Activated CD8-positive, alpha-beta memory T cell treated with anti-CD3 and anti-CD28 coated beads, Interleukin-2, amount 10 ng/mL, durations not matched to agents 7 days and 5 days (primary cell): Measurements from ENCODE around the gene C13orf46. TPM values are rescaled to one million over a fixed set of nuclear protein-coding genes. Genes with fewer than 3 reads are reported as not detected.

Experiments used
- ATAC-seq: fragments of 150-1000 bp; cut with Tn5 transposase; one replicate; pipeline ENCODE4 v1.10.0; 2021; ENCODE audit warnings: moderate library complexity
- CTCF ChIA-PET: fragments of 350-600 bp; sonication (Branson Sonifier 250); formaldehyde crosslinking; loops from one replicate; lab custom pipeline; 2021; ENCODE audit warnings: antibody characterized with exemption; lab: Charles Lee
- DNase-seq: peaks from one replicate; pipeline ENCODE4 v3.0.0-alpha.2; 2020
- H3K27ac Mint-ChIP-seq: one replicate; pipeline ENCODE4 v1.8.0; 2021; ENCODE audit warnings: mild to moderate bottlenecking, mixed read lengths
- H3K27me3 Mint-ChIP-seq: one replicate; pipeline ENCODE4 v1.8.0; 2021; ENCODE audit warnings: mixed read lengths
- H3K36me3 Mint-ChIP-seq: one replicate; pipeline ENCODE4 v1.8.0; 2021; ENCODE audit warnings: mild to moderate bottlenecking, mixed read lengths
- H3K4me1 Mint-ChIP-seq: one replicate; pipeline ENCODE4 v1.8.0; 2021; ENCODE audit warnings: mixed read lengths
- H3K4me3 Mint-ChIP-seq: one replicate; pipeline ENCODE4 v1.8.0; 2021; ENCODE audit warnings: mild to moderate bottlenecking, moderate library complexity, mixed read lengths
- H3K9me3 Mint-ChIP-seq: one replicate; pipeline ENCODE4 v1.8.0; 2022; ENCODE audit warnings: low read depth, mixed read lengths
- total RNA-seq, 2 experiments: library from RNA; stranded (reverse); gene quantifications; one replicate each; pipeline ENCODE4 v1.2.3, GENCODE V29; 2021

The C13orf46 gene
- total RNA-seq, 2 experiments from 2014 or later: 0.37 to 2.3 TPM

- H3K27ac Mint-ChIP-seq: no peak overlapping the region
- CTCF ChIA-PET: no interaction called here
- H3K36me3 Mint-ChIP-seq: no peaks in the 10 kb centered on the region
- no peaks in the 10 kb centered on the region for H3K27me3 Mint-ChIP-seq
- H3K4me3 Mint-ChIP-seq: no peak overlapping the region
- H3K4me1 Mint-ChIP-seq: no peaks in the 10 kb centered on the region
- no peaks in the 10 kb centered on the region for H3K9me3 Mint-ChIP-seq
- ATAC-seq (no peak), DNase-seq (no peak)
Observed at GRCh38 chr13:113946409-113947181, 27.3 kb downstream of the C13orf46 start.

GRCh38 chr13:113945857-113946408, 27.9 kb downstream of the C13orf46 start:
- Mint-ChIP-seq H3K27me3 (no peaks in the 10 kb centered on the region), H3K27ac (no peak overlapping the region), H3K4me3 (no peak overlapping the region), H3K4me1 (no peaks in the 10 kb centered on the region), H3K9me3 (no peaks in the 10 kb centered on the region), H3K36me3 (no peaks in the 10 kb centered on the region)
- CTCF ChIA-PET: no interaction called here
- no peak for DNase-seq
- ATAC-seq: no peak

DNA sequence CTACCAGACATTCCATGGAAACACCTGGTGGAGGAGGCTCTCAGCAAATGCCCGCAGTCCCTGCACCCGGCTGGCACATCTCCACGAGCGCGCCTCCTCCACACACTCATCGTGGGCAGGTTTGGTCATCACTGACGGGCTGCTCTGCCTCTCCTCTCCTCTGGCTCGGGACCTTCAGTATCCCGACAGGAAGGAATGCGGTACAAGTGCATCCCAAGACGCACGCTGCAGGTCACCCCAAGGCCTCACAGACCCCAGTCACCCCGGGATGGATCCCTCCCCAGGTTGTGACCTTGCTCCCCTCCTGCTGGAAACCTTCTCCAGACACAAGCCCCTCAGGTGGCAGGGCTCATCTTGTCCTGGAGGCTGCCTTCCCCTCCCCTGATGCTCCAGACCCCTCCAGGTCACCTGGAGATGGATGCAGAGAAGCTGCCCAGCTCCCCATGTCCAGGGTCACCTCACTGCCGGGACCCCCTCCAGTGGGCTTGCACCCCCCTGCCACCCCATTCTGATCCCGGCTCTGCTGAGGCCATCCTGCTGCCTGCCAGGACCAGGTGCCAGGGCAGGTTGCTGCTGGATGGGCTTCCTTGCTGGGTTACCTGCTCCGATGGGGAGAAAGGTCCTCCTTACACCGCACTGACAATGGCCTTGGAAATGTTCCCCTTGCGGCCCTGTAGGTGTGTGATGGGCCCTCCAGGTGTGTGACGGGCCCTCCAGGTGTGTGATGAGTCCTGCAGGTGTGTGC, 29.9 kb downstream of the C13orf46 start:
- Mint-ChIP-seq H3K9me3 (no peaks in the 10 kb centered on the region), H3K36me3 (no peaks in the 10 kb centered on the region), H3K27me3 (no peaks in the 10 kb centered on the region), H3K4me3 (no peak overlapping the region), H3K4me1 (no peaks in the 10 kb centered on the region), H3K27ac (no peak overlapping the region)
- DNase-seq (no peak), ATAC-seq (no peak)
- CTCF ChIA-PET: no interaction called here

DNA sequence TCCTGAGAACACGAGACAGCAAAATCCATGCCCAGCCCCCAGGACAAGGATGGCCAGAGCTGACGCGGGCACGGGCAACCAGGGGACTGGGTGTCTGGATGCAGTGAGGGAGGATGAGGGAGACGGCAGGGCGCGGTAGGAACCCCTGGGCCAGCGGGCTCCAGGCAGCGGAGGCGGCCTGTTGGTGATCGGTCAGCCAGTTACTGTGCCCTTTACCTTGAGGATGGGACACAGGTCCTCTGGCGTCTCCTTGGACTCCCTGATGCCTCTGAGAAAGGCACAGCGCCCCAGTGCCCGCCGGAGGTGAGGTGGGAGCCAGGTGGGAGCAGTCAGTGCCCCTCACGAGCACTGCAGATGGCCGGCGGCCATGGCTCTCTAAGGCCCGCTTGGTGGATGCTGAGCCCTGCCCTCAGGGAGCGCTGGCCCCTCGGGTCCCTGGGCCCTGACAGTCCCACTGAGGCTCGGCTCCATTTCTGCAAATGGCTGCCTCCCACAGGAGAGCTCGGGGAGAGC, 31.2 kb downstream of the C13orf46 start:
- H3K9me3 Mint-ChIP-seq: no peaks in the 10 kb centered on the region
- ATAC-seq (no peak), DNase-seq (no peak)
- H3K4me1 Mint-ChIP-seq: no peaks in the 10 kb centered on the region
- no peaks in the 10 kb centered on the region for H3K36me3 Mint-ChIP-seq
- CTCF ChIA-PET: no interaction called here
- peaks cover 12% of the 10 kb centered on the region for H3K27me3 Mint-ChIP-seq
- H3K27ac Mint-ChIP-seq: no peak overlapping the region
- no peak overlapping the region for H3K4me3 Mint-ChIP-seq

DNA sequence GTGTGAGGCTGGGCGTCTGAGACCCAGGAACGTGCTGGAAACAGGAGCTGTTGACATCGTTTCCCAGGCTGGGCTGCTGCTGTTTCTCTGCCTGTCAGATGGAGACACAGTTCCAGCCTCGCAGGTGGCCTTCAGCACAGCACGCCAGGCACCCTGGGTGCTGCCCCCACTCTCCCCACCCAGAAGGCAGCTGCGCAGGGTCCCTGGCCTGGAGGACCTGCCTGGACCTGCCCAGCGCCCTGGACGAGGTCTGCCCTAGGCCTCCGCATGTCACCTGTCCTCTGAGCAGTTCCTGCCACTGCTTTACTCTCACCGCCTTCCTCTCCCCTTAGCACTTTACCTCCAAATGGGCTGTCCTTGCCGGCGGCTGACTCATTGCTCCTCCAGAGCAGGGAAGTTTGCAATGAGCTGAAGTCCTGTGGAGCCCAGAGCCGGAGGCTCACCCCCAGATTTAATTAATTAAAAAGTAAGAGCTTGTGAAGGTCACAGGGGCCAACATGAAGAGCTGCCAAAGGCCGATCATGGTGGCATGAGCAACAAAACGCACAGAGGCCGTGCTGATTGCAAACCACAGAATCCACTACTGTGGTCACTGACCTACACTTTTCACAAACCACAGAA, 32.2 kb downstream of the C13orf46 start:
- ATAC-seq: no peak
- Mint-ChIP-seq H3K4me1 (no peaks in the 10 kb centered on the region), H3K9me3 (no peaks in the 10 kb centered on the region), H3K36me3 (no peaks in the 10 kb centered on the region), H3K27me3 (peaks cover 22% of the 10 kb centered on the region), H3K4me3 (no peak overlapping the region), H3K27ac (no peak overlapping the region)
- no peak for DNase-seq
- CTCF ChIA-PET: interaction anchor here (0.7 kb wide), 1 partner anchor 18 kb away, joined by 3 read pairs; no protein-coding TSS in a partner anchor

GRCh38 chr13:113939944-113940297, 34.0 kb downstream of the C13orf46 start:
- peaks cover 34% of the 10 kb centered on the region for H3K27me3 Mint-ChIP-seq
- no peaks in the 10 kb centered on the region for H3K36me3 Mint-ChIP-seq
- no peaks in the 10 kb centered on the region for H3K9me3 Mint-ChIP-seq
- CTCF ChIA-PET: no interaction called here
- H3K4me1 Mint-ChIP-seq: no peaks in the 10 kb centered on the region
- DNase-seq: no peak
- ATAC-seq: no peak
- no peak overlapping the region for H3K4me3 Mint-ChIP-seq
- H3K27ac Mint-ChIP-seq: no peak overlapping the region

DNA sequence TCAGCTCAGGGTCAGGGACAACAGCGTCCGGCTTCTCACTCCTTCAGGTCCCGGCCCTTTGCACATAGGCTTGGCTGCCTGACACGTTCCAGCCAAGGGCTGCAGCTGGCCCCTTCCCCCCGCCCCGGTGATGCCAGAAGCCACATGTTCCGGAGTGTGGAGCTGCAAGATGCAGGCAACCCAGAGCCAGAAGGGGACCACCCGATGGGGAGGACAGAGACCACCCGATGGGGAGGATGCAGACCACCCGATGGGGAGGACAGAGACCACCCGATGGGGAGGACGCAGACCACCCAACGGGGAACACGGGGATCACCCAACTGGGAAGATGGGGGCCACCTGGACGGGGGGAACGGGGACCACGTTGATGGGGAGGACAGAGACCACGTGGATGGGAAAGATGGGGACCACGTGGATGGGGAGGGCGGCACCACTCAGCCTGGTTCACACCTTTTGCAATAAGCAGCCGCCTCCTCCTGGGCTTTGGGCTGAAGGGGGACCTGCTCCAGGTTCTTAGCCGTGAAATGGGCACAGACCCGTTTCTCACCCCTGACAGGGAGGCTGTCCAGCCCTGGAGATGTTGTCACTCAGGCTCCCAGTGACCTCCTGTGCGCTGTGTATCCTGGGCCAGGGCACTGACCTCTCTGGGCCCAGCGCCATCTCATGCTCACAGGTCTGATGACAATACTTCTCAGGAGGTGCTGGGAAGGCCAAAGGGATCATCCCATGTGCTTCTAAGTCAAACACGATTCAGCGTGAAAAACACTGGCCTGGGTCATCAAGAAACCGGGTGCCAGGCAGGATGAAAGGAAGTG, 34.5 kb downstream of the C13orf46 start:
- CTCF ChIA-PET: no interaction called here
- Mint-ChIP-seq H3K36me3 (no peaks in the 10 kb centered on the region), H3K9me3 (no peaks in the 10 kb centered on the region), H3K27me3 (peaks cover 40% of the 10 kb centered on the region), H3K4me1 (no peaks in the 10 kb centered on the region), H3K27ac (no peak overlapping the region), H3K4me3 (no peak overlapping the region)
- ATAC-seq (no peak), DNase-seq (no peak)

- Mint-ChIP-seq H3K4me3 (no peak overlapping the region), H3K4me1 (no peaks in the 10 kb centered on the region), H3K36me3 (no peaks in the 10 kb centered on the region), H3K27ac (no peak overlapping the region), H3K9me3 (no peaks in the 10 kb centered on the region), H3K27me3 (peaks cover 46% of the 10 kb centered on the region)
- DNase-seq (no peak), ATAC-seq (no peak)
- CTCF ChIA-PET: no interaction called here
Observed at GRCh38 chr13:113938716-113939115, 35.2 kb downstream of the C13orf46 start.

DNA sequence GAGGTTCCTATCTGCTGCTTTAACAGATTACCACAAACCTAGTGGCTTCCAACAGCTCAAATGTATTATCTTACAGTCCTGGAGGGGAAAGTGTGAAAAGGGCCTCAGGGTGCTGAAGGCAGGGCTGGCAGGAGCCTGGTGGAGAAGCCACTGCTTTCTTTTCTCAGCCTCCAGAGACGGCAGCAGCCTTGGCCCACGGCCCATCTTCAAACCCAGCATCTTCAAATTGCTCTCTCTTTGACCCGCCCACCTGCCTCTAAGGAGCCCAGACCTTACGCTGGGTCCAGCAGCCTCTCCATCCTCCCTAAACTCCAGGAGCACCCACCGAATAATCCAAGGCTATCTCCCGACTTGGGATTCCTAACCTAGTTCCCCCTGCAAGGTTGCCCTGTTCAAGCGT, 35.6 kb downstream of the C13orf46 start:
- no peaks in the 10 kb centered on the region for H3K4me1 Mint-ChIP-seq
- peaks cover 51% of the 10 kb centered on the region for H3K27me3 Mint-ChIP-seq
- ATAC-seq (no peak), DNase-seq (no peak)
- H3K4me3 Mint-ChIP-seq: no peak overlapping the region
- CTCF ChIA-PET: interaction anchor here (1.1 kb wide), 1 partner anchor 288 kb away, joined by 3 read pairs; no protein-coding TSS in a partner anchor
- H3K9me3 Mint-ChIP-seq: no peaks in the 10 kb centered on the region
- no peaks in the 10 kb centered on the region for H3K36me3 Mint-ChIP-seq
- H3K27ac Mint-ChIP-seq: no peak overlapping the region

DNA sequence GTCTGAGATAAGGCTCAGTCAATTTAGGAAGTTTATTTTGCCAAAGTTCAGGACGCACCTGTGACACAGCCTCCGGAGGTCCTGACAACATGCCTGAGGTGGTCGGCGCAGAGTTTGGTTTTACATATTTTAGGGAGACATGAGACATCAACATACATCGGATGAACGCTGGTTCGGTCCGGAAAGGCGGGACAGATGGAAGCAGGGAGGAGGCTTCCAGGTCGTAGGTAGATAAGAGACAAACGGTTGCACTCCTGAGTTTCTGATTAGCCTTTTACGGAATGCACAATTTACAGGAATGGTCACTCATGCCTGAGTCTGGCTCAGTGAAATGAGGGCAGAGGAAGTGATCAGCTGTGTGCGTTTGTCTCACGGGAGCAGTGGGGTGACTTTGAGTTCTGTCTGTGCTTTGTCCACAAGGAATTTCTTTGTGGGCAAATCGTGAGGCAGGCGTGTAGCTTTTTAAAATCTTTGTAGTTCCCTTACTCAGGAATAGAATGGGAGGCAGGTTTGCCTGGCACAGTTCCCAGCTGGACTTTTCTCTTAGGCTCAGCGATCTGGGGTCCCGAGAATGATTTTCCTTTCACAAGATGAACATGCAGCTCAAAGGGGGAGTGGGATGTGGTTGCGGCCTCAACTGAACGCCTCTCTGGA, 36.2 kb downstream of the C13orf46 start:
- ATAC-seq: no peak
- DNase-seq: no peak
- Mint-ChIP-seq H3K9me3 (no peaks in the 10 kb centered on the region), H3K4me3 (no peak overlapping the region), H3K36me3 (no peaks in the 10 kb centered on the region), H3K27ac (no peak overlapping the region), H3K4me1 (no peaks in the 10 kb centered on the region), H3K27me3 (peaks cover 55% of the 10 kb centered on the region)
- CTCF ChIA-PET: interaction anchor here (1.1 kb wide), 1 partner anchor 289 kb away, joined by 3 read pairs; no protein-coding TSS in a partner anchor

DNA sequence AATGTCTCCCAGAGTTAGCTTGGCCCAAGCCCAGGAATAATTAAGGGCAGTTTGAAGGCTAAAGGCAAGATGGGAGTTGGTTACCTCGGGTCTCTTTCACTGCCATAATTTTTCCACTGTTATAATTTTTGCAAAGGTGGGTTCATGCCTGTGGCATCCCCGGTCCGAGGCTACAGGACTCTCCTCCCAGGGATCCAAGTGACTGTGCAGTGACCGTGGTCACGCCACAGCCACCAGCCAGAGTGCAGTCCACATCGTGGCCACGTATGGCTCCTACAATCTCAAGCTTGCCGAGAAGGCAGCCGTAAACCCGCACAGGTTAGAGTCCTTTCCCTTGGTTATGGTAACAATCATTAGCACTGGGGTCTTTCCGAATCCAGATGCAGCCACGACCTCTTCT, 36.8 kb downstream of the C13orf46 start:
- no peak for ATAC-seq
- peaks cover 4% of the 10 kb centered on the region for H3K4me1 Mint-ChIP-seq
- H3K4me3 Mint-ChIP-seq: no peak overlapping the region
- H3K36me3 Mint-ChIP-seq: no peaks in the 10 kb centered on the region
- H3K27me3 Mint-ChIP-seq: peaks cover 60% of the 10 kb centered on the region
- no peak for DNase-seq
- CTCF ChIA-PET: interaction anchor here (1.1 kb wide), 1 partner anchor 289 kb away, joined by 3 read pairs; no protein-coding TSS in a partner anchor
- H3K9me3 Mint-ChIP-seq: no peaks in the 10 kb centered on the region
- no peak overlapping the region for H3K27ac Mint-ChIP-seq

DNA sequence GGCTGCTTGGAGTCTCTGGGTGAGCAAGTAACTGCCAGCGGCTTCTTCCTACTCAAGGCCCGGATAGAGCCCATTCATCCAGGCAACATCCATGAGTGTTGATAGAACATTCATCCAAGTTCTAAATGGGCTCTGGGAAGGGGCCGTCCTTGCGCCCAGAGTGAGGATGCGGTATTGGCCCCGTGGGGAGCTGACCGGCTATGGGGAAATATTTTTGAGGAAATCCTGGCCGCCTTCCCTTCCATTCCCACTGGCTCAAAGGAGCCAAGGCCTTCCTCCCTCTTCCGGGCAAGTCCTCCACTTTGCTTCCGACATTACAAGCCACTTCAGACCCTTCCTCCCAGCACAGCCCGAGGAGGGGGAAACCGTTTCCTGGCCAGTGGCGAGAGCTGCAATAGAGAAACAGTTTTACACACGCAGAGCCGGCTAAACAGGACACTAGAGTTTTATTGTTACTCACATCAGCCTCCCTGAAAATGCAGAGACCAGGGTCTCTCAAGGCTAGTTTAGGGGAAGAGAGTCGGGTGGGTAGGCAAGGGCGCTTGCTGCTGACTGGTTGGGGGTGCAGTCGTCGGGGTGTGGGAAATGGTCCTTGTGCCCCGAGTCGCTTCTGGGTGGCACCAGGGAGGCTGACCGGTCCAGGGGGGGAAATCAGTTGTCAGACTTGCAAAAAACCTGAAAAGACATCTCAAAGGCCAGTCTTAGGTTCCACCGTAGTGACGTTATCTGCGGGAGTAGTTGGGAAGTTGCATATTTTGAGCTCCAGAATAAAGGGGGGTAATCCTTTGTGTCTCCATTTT, 37.5 kb downstream of the C13orf46 start:
- no peak overlapping the region for H3K4me3 Mint-ChIP-seq
- H3K27me3 Mint-ChIP-seq: peaks cover 67% of the 10 kb centered on the region
- H3K4me1 Mint-ChIP-seq: peaks cover 11% of the 10 kb centered on the region
- CTCF ChIA-PET: no interaction called here
- DNase-seq (no peak), ATAC-seq (no peak)
- no peak overlapping the region for H3K27ac Mint-ChIP-seq
- no peaks in the 10 kb centered on the region for H3K36me3 Mint-ChIP-seq
- no peaks in the 10 kb centered on the region for H3K9me3 Mint-ChIP-seq
